HG03457 (cell line): Measurements from ENCODE around the gene MT1F.
A peak's percentile ranks its signal among the peaks of the same experiment; 100 is the strongest.
"Not testable (repeated sequence)": the region's sequence is repeated elsewhere in the genome, so short reads cannot be mapped to it uniquely, and the experiment has no call there.

Source experiments
- ATAC-seq: cut with Tn5 transposase; IDR thresholded peaks from one replicate; pipeline ENCODE4 v1.9.1; 2021; ENCODE audit warnings: moderate number of reproducible peaks; ENCODE audit not compliant: unreplicated experiment

MT1F gene

DNA sequence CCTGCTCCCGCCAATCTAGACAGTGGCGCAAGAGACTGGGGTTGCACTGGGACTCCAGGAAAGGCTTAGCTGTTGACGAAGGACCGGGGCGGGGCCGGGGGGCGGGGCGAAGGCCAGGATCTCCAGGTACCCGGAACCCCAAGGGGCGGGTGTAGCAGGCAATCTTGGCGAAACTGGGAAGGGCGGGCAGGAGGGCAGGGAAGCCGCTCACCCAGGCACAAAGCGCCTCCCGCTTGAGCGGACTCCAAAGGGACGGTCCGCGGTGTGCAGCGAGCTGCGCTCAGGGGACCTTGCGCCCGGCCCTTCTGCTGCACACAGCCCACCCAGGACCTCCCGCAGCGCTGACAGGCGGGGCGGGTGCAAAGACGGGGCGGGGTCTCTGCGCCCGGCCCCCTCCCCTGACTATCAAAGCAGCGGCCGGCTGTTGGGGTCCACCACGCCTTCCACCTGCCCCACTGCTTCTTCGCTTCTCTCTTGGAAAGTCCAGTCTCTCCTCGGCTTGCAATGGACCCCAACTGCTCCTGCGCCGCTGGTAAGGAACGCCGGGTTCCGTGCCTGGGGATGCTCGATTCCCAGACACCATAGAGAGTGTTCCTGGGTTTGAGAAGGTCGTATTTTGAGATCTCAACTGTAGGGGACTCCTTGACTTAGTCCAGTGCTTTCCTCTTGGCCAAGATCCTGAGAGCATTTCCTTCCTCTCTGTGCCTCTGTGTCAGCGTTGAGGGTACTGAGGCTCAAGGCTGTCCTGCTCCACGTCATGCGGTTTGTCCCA lies at the start of gene MT1F:
TSS of gene MT1F (plus strand) at position 405 of the 772 bp plus-strand sequence. CDS start at position 505, 100 bp downstream.
- no peak for ATAC-seq

DNA sequence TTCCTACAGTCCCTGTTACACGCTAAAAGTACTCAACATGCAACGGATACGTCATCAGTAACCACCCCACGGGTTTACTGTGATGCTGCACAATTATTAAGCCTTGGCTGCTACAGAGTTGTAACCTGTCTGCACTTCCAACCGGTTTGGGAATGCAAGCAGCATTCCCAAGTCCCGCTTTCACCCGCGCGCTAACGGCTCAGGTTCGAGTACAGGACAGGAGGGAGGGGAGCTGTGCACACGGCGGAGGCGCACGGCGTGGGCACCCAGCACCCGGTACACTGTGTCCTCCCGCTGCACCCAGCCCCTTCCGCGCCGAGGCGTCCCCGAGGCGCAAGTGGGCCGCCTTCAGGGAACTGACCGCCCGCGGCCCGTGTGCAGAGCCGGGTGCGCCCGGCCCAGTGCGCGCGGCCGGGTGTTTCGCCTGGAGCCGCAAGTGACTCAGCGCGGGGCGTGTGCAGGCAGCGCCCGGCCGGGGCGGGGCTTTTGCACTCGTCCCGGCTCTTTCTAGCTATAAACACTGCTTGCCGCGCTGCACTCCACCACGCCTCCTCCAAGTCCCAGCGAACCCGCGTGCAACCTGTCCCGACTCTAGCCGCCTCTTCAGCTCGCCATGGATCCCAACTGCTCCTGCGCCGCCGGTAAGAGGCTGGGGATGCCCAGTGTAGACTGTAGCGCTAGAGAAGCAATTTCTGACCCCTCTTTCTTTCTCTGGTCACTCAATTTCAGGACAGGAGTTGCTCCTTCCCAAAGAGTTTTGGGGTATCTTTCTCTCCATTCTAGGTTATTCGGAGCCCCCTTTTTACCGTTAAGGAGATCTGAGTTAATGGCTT lies 49.5 kb upstream of the MT1F start, which contains the start of gene MT2A:
TSS of gene MT2A (plus strand) at position 542 of the 833 bp plus-strand sequence. CDS start at position 614, 72 bp downstream.
- ATAC-seq, result peak; percentile 66

DNA sequence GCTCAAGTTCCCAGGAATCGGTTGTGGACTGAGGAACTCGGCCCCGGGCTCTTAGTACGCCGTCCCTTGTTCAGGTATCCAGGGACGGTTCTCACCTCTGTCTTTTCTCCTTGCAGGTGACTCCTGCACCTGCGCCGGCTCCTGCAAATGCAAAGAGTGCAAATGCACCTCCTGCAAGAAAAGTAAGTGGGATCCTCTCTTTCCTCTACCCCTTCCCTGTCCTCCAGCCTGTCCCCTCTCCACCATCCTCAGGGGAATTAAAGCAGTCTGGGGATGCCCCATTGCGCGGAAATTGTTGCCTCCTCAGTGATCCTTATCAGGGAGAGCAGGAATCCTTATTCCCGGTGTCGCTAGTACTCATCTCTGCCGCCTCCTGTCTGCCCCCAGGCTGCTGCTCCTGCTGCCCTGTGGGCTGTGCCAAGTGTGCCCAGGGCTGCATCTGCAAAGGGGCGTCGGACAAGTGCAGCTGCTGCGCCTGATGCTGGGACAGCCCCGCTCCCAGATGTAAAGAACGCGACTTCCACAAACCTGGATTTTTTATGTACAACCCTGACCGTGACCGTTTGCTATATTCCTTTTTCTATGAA lies 48.8 kb upstream of the MT1F start:
- no peak for ATAC-seq

DNA sequence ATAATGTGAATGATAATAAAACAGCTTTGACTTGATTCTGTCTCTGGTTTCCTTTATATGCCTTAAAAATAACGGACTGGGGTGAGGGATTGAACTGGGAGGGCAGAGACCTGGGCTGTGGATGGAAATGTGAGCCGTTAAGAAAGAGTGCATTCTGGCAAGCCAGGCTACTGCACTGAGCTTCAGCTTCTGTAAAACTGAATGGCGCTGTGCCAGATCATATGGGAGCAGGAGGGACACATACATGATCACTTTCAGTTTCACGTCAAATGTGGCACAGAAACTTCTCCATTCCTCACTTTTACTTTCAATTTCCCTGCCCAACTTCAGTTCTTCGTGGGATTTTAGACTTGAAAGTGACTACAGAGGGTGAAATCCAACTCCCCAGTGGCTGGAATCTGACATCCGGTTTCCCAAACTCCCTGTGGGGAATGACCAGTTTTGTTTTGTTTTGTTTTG lies 48.3 kb upstream of the MT1F start:
- ATAC-seq, result no peak

GRCh38 chr16:56610017-56610608 lies 47.6 kb upstream of the MT1F start:
- ATAC-seq, result no peak

- no peak for ATAC-seq
These were observed 47.1 kb upstream of the MT1F start for GRCh38 chr16:56610609-56611111.

GRCh38 chr16:56611281-56611833 lies 46.4 kb upstream of the MT1F start:
- no peak for ATAC-seq

DNA sequence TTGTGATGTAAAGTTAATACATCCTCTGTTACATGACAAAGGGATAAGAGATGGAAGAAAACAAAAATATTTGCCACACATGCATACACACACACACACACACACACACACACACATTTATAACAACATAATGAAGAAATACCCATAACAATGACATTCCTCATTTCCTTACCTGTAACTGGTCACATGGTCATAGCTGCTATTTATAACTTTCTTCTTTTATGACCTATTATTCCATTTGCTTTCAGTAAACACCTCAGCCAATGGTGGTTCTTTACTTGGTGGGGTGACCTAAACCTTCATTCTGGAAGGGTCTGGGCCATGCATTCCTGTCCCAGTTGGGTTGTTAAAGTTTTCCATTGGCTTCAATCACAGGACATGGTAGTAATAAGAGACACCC lies 44.1 kb upstream of the MT1F start:
- ATAC-seq, result no peak

DNA sequence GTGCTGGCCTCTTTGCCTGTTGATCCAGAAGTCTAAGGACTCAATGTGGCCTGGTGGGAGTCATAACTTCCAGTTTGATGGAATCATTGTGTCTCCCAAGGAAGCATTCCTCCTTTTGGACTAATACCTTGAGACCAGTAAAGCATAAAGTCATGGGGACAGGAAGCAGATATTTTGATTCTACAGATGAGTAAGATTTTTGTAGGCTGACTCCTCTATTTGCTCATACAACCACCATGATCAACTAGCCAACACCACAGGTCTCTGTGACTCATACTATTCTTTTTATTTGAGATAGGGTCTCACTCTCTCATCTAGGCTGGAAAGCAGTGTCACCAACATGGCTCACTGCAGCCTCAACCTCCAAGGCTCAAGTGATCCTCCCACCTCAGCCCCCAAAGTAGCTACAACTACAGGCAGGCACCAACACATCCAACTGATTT lies 43.2 kb upstream of the MT1F start:
- no peak for ATAC-seq

DNA sequence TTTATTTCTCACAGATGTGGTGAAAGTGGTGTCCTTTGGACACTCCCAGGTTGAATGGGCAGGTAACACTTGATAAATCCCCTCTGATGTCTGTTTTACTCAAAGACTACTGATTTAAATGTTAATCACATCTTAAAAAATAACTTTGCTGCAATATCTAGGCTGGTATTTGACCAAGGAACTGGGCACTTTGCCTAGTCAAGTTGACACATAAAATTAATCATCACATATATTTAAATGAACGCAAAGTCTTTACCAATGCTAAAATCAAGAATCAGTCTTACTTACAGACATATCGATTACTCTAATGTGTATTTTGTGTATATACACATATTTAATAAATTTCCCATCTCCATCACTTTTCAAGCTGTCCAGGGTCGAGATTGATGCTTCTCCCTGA lies 42.4 kb upstream of the MT1F start:
- ATAC-seq, result no peak

DNA sequence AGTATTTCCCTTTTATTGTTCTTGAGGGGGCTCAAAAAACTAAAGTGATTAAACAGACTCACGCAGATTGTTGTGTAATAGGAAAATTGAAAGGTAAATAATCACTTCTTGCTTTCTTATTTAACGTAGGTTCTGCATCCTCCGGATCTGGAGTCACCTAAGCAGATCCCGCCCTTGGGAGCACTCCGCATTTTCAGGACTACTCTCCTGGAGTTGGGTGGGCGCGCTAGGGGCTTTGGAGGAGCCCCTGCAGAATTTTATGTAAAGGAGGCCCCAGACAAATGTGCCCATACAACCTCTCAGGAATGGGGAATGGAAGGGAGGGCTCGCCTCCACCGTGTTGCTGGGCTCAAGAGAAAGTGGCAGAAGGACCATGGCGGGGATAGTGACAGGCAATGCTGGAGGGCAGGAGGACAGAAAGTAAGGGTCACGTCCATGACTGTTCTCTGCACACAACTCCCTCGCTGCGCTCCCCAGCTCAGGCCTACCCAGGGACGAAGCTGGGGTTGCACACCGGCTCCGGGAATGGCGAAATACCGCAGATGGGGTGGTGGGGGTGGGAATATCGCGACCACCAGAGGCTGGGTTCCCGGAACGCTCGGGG lies 41.0 kb upstream of the MT1F start:
- no peak for ATAC-seq

GRCh38 chr16:56617212-56618085 lies 40.3 kb upstream of the MT1F start:
- peak; percentile 53 for ATAC-seq

DNA sequence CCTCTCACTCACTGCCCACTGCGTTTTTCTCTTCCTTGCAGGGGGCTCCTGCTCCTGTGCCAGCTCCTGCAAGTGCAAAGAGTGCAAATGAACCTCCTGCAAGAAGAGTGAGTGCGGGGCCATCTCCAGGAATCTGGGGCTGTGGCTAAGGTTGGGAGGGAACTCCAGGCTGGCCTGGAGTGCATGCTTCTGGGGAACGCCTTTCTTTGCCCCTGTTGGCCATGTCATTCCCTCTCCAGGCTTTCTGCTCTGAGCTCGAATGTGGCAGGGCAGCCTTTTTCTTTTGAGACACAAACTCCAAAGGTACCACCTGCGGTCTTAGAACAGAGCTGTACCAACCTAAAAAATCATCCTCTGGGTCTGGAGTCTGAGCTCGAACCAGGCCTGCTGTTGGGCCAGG lies 39.6 kb upstream of the MT1F start:
- ATAC-seq, result no peak

DNA sequence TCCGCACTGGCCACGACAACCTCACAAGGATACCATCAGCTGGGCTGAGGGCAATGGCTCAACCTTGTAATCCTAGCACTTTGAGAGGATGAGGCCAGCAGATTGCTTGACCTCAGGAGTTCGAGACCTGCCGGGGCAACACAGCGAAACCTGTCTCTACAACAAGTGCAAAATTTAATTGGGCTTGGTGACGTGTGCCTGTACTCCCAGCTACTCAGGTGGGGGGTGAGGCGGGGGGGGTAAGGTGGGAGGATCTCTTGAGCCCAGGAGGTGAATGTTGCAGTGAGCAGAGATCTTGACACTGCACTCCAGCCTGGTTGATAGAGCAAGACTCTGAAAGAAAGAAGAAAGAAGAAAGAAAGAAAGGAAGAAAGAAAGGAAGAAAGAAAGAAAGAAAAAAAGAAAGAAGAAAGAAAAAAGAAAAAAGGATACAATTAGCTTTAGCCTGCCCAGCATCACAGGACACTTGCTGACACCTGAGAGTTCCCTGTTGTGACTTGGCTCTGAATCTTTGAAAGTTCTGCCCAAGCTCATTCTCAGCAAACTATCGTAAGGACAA lies 37.3 kb upstream of the MT1F start:
- no peak for ATAC-seq

GRCh38 chr16:56621665-56622445 lies 35.9 kb upstream of the MT1F start:
- ATAC-seq, result not testable (repeated sequence)

DNA sequence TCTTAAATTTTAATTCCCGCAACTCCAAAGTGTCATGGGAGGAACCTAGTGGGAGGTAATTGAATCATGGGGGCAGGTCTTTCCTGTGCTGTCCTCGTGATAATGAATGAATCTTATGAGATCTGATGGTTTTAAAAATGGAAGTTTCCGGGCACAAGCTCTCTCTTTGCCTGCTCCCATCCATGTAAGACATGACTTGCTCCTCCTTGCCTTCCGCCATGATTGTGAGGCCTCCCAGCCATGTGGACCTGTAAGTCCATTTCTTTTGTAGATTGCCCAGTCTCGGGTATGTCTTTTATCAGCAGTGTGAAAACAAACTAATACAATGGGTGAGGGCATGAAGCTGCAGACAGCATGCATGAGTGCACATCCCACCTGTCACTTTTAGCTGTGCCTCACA lies 34.6 kb upstream of the MT1F start:
- ATAC-seq, result not testable (repeated sequence)

- no peak for ATAC-seq
These were observed 34.1 kb upstream of the MT1F start for GRCh38 chr16:56623637-56624036.
